ENCODE data around the gene TMEM59L. TPM values are rescaled to one million over a fixed set of nuclear protein-coding genes. Genes with fewer than 3 reads are reported as not detected.

Gene TMEM59L
- total and polyA plus RNA-seq, 2 of the 4 experiments (the other 2 are of a cell fraction), result under 0.01 to 5.9 TPM

DNA sequence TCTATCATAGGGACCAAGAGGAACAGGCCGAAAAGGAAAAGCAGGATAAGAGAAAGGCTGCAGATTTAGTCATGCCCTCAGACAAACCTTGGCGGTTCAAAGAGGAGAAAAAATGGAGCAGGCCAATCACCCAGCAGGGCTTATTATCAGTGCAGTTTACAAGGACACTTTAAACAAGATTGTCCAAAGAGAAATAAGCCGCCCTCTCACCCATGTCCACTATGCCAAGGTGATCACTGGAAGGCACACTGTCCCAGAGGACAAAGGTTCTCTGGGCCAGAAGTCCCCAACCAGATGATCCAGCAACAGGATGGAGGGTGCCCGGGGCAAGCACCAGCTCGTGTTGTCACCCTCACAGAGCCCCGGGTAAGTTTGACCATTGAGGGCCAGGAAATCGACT is 32.4 kb upstream of the TMEM59L start:
- intact Hi-C loops (cut with micrococcal nuclease) (no loop called here), in situ Hi-C loops (cut with MboI; ENCODE audit: low sequenced_read_pairs) (loop anchor here (5.0 kb wide), 1 partner anchor 277 kb away; no protein-coding TSS in a partner anchor), dilution Hi-C loops (cut with HindIII; ENCODE audit: low sequenced_read_pairs, unreplicated experiment) (no loop called here)
- Histone ChIP-seq H4K5ac (ENCODE audit: low read depth, low read length) (no peak overlapping the region), H3K56ac (ENCODE audit: extremely low read depth, insufficient read depth, low read length) (no peak overlapping the region), H3K14ac (replicated peaks; ENCODE audit: low read depth, low read length) (no peak overlapping the region), H3K23ac (ENCODE audit: low read depth, low read length) (no peak overlapping the region), H3K9me3 (ENCODE audit: control insufficient read depth, insufficient read depth, low read length) (no peaks in the 10 kb centered on the region), H2AK9ac (replicated peaks; ENCODE audit: low read depth, low read length, poor library complexity) (no peak overlapping the region), H4K91ac (ENCODE audit: insufficient read depth, low read depth, low read length) (no peak overlapping the region), H2AK5ac (ENCODE audit: low read depth, low read length) (no peak overlapping the region), H2BK5ac (ENCODE audit: low read depth, low read length, poor library complexity, severe bottlenecking) (no peak overlapping the region), H3K4me1 (ENCODE audit: control insufficient read depth, insufficient read depth, low read length) (no peaks in the 10 kb centered on the region), H3K4ac (ENCODE audit: low read depth, low read length) (no peak overlapping the region), H4K8ac (ENCODE audit: low read depth in 2 of 2, low read length in 2 of 2) (no peak overlapping the region), H2BK120ac (ENCODE audit: low read depth, low read length) (no peak overlapping the region), H2BK20ac (ENCODE audit: low read depth, low read length) (no peak overlapping the region), H2AFZ (replicated peaks; ENCODE audit: low read length, poor library complexity) (no peak overlapping the region), H4K20me1 (ENCODE audit: insufficient read depth, low read length) (peaks cover 21% of the 10 kb centered on the region), H3K9ac (ENCODE audit: low read depth, low read length) (no peak overlapping the region), H3K27ac (ENCODE audit: insufficient read depth, low read length) (no peak overlapping the region), H3K18ac (ENCODE audit: low read depth, low read length) (no peak overlapping the region), H3K79me1 (ENCODE audit: low read depth in 1 of 2, low read length in 2 of 2) (peaks cover 0 to 9% of the 10 kb centered on the region in 2 experiments; a peak in 2 of 4 replicates), H2BK15ac (ENCODE audit: low read depth, low read length) (no peak overlapping the region), H3K4me3 (ENCODE audit: insufficient read depth, low read depth, low read length) (no peak overlapping the region), H3K27me3 (ENCODE audit: control insufficient read depth, insufficient read depth, low read length) (peaks cover 2% of the 10 kb centered on the region; the same call in 1 of the 2 replicates), H3K9me1 (ENCODE audit: insufficient read depth, low read length) (no peaks in the 10 kb centered on the region), H3K36me3 (ENCODE audit: control insufficient read depth, insufficient read depth, low read length) (peaks cover 21% of the 10 kb centered on the region), H3K4me2 (ENCODE audit: low read depth, low read length) (no peak overlapping the region)
- ATAC-seq (ENCODE audit: low read depth) (no peak), DNase-seq (no peak)
- ChIA-PET CTCF (no interaction called here), POLR2A (ENCODE audit: unreplicated experiment) (no interaction called here)
- no TSS peak for BruUV-seq (replicated peaks)
- 74% methylated on average over 6 of the region's 7 CpGs; no CpG with 5 or more reads in 1 of the 2 experiments for WGBS, 2 experiments (ENCODE audit: extremely low coverage in 2 of 2, insufficient read length in 1 of 2)
- no peak for TF ChIP-seq MAFK (IDR thresholded peaks at IDR 0.05; ENCODE audit: low read depth, low read length)
- no peak for TF ChIP-seq NFE2L2 (IDR thresholded peaks at IDR 0.05; ENCODE audit: low read depth, low read length)
- TF ChIP-seq, protein P1, sequence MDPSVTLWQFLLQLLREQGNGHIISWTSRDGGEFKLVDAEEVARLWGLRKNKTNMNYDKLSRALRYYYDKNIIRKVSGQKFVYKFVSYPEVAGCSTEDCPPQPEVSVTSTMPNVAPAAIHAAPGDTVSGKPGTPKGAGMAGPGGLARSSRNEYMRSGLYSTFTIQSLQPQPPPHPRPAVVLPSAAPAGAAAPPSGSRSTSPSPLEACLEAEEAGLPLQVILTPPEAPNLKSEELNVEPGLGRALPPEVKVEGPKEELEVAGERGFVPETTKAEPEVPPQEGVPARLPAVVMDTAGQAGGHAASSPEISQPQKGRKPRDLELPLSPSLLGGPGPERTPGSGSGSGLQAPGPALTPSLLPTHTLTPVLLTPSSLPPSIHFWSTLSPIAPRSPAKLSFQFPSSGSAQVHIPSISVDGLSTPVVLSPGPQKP (IDR thresholded peaks at IDR 0.05; ENCODE audit: borderline replicate concordance, low read depth, low read length), result no peak
- no peak for TF ChIP-seq RAD21 (IDR thresholded peaks at IDR 0.05; ENCODE audit: low read length)
- TF ChIP-seq, protein P2, sequence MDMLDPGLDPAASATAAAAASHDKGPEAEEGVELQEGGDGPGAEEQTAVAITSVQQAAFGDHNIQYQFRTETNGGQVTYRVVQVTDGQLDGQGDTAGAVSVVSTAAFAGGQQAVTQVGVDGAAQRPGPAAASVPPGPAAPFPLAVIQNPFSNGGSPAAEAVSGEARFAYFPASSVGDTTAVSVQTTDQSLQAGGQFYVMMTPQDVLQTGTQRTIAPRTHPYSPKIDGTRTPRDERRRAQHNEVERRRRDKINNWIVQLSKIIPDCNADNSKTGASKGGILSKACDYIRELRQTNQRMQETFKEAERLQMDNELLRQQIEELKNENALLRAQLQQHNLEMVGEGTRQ (IDR thresholded peaks at IDR 0.05; ENCODE audit: low read depth, low read length), result no peak
- TF ChIP-seq MXI1 (IDR thresholded peaks at IDR 0.05; ENCODE audit: borderline replicate concordance, low read depth, low read length), result no peak
- no peak for TF ChIP-seq RCOR1 (IDR thresholded peaks at IDR 0.05; ENCODE audit: insufficient replicate concordance, low read length)
- TF ChIP-seq FOS (IDR thresholded peaks at IDR 0.05; ENCODE audit: low read depth, low read length), result no peak
- TF ChIP-seq CEBPB (IDR thresholded peaks at IDR 0.05; ENCODE audit: low read depth, low read length), result no peak
- TF ChIP-seq, protein P3, sequence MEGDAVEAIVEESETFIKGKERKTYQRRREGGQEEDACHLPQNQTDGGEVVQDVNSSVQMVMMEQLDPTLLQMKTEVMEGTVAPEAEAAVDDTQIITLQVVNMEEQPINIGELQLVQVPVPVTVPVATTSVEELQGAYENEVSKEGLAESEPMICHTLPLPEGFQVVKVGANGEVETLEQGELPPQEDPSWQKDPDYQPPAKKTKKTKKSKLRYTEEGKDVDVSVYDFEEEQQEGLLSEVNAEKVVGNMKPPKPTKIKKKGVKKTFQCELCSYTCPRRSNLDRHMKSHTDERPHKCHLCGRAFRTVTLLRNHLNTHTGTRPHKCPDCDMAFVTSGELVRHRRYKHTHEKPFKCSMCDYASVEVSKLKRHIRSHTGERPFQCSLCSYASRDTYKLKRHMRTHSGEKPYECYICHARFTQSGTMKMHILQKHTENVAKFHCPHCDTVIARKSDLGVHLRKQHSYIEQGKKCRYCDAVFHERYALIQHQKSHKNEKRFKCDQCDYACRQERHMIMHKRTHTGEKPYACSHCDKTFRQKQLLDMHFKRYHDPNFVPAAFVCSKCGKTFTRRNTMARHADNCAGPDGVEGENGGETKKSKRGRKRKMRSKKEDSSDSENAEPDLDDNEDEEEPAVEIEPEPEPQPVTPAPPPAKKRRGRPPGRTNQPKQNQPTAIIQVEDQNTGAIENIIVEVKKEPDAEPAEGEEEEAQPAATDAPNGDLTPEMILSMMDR (conservative IDR thresholded peaks at IDR 0.05; ENCODE audit: low read depth, low read length), result no peak
- no peak for TF ChIP-seq SMC3 (IDR thresholded peaks at IDR 0.05; ENCODE audit: low read depth, low read length)
- TF ChIP-seq RFX5 (IDR thresholded peaks at IDR 0.05; ENCODE audit: low read depth, low read length), result no peak
- no peak for TF ChIP-seq BHLHE40 (IDR thresholded peaks at IDR 0.05; ENCODE audit: low read depth, low read length)
- TF ChIP-seq POLR2A (IDR thresholded peaks at IDR 0.05; ENCODE audit: low read depth, low read length), result no peak
- TF ChIP-seq MAZ (IDR thresholded peaks at IDR 0.05; ENCODE audit: borderline replicate concordance, low read depth, low read length), result no peak

Data from IMR-90 (cell line).